Retinal pigment epithelial cell (primary cell): Measurements from ENCODE around the gene COQ9.
"Not testable (repeated sequence)": the region's sequence is repeated elsewhere in the genome, so short reads cannot be mapped to it uniquely, and the experiment has no call there.

Experiments
- DNase-seq: peaks from one replicate; pipeline ENCODE4 v3.0.0-alpha.2; 2010; ENCODE audit warnings: low read depth
- H3K4me3 ChIP-seq: 2 replicates; pipeline ENCODE4 v1.5.1; 2011; ENCODE audit warnings: mild to moderate bottlenecking, low read length, control low read depth, moderate library complexity
- CTCF ChIP-seq: conservative IDR thresholded peaks from 2 replicates; pipeline ENCODE4 v1.5.1; 2011; ENCODE audit warnings: low read depth, low read length, control low read depth, inconsistent platforms

Gene COQ9

DNA sequence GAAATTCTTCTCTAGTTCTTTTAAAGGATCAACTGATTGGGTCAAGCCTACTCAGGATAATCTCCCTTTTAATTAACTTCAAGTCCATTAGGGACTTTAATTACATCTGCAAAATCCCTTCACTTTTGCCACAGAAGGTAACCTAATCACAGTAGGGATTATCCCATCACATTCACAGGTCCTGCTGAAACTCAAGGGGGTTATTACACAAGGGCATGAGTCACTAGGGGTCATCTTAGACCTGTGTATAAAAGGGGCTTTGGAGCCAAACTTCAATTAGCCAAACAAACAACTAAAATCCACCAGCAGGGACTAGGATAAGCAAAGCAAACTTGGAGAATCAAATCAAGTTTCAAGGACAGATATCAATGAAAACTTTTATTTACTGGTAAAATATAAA lies 19.5 kb upstream of the COQ9 start:
- no peak for TF ChIP-seq CTCF
- peak; percentile 52 for DNase-seq
- H3K4me3 ChIP-seq, result no peak overlapping the region

DNA sequence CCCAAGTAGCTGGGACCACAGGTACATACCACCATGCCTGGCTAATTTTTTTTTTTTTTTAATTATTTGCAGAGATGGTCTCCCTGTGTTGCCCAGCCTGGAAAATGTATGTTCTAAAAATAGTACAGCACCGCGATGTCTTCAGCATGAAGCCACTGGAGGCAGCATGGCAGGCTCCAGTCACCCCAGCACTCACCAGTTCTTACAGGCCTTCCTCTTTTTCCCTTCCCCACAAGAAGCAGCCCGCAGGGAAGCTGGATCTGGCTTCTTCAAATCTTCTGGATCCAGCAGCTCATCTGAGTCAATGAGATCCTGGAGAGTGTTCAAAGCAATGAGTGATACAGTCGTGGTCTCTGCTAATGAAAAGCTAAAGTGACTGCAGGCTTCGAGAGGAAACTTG lies 16.3 kb upstream of the COQ9 start:
- no peak for TF ChIP-seq CTCF

GRCh38 chr16:57432505-57432904 lies 14.8 kb upstream of the COQ9 start:
- H3K4me3 ChIP-seq, result no peak overlapping the region
- no peak for TF ChIP-seq CTCF
- DNase-seq, result no peak

More for the DNA sequence above, 16.3 kb upstream of the COQ9 start:
- H3K4me3 ChIP-seq, result no peak overlapping the region
- no peak for DNase-seq

GRCh38 chr16:57432989-57433388 lies 14.3 kb upstream of the COQ9 start:
- no peak for TF ChIP-seq CTCF
- no peak overlapping the region for H3K4me3 ChIP-seq
- DNase-seq, result no peak

GRCh38 chr16:57434003-57434402 lies 13.3 kb upstream of the COQ9 start:
- no peak for TF ChIP-seq CTCF
- H3K4me3 ChIP-seq, result no peak overlapping the region
- no peak for DNase-seq

DNA sequence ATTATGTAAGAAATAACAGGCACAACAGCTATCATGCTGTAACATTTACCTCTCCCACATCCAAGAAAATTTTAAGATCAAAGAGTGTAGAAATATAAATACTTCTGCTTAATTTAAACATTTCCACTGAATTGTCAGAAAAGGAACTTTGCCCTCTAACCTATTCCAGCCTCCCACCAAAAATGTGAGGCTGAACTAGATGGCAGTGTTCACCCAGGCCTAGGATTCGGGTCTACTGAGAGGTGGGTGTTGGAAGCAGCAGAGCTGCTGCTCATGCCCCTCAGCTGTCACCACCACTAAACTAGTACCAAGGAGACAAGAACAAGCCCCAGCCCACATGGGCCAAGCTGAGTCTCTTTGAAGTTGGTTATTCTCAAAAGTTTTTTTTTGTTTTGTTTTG lies 11.4 kb upstream of the COQ9 start:
- no peak overlapping the region for H3K4me3 ChIP-seq
- TF ChIP-seq CTCF, result no peak
- DNase-seq, result no peak

GRCh38 chr16:57439947-57440346 lies 7.3 kb upstream of the COQ9 start:
- DNase-seq, H3K4me3 ChIP-seq: not testable (repeated sequence)

DNA sequence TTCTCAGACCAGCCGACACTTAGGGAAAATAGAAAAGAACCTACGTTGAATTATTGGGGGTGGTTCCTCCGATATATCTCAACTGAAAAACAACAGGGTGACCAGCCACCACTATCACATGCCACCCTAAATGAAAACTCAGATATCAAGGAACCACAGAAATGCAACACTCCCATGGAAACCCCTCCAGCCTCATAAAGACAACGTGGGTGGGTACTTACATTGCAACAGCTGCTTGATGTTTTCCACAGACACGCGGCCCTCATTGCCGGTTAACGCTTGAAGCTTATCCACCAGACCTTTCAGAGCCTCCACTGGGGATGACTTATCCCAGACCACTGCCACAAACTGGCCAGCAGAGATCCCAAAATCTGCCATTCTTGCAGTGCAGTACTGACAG lies 6.7 kb upstream of the COQ9 start:
- H3K4me3 ChIP-seq, DNase-seq: not testable (repeated sequence)
